ENCODE results near the gene HNRNPUL2.

Gene HNRNPUL2
- long read RNA-seq, partial matches to known transcripts: 0 of 2 reads
- long read RNA-seq, other reads (novel, unspliced or antisense): 2 of 2 reads

DNA sequence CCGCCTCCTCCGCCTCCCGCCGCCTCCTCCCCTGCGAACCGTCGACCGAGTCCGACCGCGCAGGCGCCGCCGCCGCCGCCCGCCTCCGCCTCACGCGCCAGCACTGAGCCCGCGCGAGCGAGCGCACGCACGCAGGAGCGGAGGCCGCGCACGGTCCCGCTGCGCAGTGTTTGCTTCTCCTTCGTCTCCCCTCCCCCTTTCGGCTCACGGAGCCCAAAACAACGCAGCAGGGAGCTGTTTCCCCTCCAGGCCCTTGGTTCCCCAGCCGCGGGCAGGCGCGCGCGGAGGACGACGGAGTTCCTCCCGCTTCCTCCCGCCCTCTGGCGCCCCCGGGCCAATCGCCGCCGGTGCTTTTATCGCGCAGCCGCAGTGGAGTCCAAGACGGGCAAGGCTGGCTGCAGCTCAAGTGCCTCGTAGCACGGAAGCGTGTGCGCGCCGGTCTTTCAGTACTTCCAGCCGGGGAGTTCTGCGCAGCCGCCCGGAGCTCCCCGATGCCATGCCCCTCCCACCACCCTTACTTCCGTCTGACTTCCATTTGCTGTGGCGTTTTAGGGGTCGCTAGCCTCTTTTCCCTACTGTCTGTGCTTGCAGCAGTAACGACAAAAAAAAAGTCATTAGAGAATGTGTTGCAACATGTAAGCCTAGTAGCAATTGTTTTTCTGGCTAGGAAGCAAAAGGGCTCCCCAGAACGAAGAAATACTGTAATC lies at the start of gene HNRNPUL2:
HNRNPUL2 (minus strand) TSS at position 293 of the 707 bp plus-strand sequence. CDS start 301 bp downstream, outside the sequence.
- peak; percentile 99 for DNase-seq (ENCODE audit: low read depth in 1 of 2, low spot score in 1 of 2)
- Histone ChIP-seq H3K27ac (replicated peaks) (peak within 1 kb of the TSS; percentile 89), H3K4me3 (replicated peaks; ENCODE audit: insufficient read depth, low read length) (peak within 1 kb of the TSS; percentile 93), H3K27me3 (ENCODE audit: insufficient read depth, poor library complexity, severe bottlenecking) (no peaks in the 10 kb centered on the region)
- TF ChIP-seq GABPA (IDR thresholded peaks at IDR 0.05; ENCODE audit: low read depth) (0 out of 2 replicates have a peak, but pooled peaks have one; percentile 33), POLR2AphosphoS5 (IDR thresholded peaks at IDR 0.05; ENCODE audit: low read depth) (peak; percentile 93), SPI1 (IDR thresholded peaks at IDR 0.05; ENCODE audit: borderline replicate concordance, low read depth) (peak; percentile 80; the same call in 1 of the 2 replicates)
- TF ChIP-seq, protein P1, sequence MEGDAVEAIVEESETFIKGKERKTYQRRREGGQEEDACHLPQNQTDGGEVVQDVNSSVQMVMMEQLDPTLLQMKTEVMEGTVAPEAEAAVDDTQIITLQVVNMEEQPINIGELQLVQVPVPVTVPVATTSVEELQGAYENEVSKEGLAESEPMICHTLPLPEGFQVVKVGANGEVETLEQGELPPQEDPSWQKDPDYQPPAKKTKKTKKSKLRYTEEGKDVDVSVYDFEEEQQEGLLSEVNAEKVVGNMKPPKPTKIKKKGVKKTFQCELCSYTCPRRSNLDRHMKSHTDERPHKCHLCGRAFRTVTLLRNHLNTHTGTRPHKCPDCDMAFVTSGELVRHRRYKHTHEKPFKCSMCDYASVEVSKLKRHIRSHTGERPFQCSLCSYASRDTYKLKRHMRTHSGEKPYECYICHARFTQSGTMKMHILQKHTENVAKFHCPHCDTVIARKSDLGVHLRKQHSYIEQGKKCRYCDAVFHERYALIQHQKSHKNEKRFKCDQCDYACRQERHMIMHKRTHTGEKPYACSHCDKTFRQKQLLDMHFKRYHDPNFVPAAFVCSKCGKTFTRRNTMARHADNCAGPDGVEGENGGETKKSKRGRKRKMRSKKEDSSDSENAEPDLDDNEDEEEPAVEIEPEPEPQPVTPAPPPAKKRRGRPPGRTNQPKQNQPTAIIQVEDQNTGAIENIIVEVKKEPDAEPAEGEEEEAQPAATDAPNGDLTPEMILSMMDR (IDR thresholded peaks at IDR 0.05; ENCODE audit: insufficient read depth, low read length): no peak
- TF ChIP-seq, protein P2, sequence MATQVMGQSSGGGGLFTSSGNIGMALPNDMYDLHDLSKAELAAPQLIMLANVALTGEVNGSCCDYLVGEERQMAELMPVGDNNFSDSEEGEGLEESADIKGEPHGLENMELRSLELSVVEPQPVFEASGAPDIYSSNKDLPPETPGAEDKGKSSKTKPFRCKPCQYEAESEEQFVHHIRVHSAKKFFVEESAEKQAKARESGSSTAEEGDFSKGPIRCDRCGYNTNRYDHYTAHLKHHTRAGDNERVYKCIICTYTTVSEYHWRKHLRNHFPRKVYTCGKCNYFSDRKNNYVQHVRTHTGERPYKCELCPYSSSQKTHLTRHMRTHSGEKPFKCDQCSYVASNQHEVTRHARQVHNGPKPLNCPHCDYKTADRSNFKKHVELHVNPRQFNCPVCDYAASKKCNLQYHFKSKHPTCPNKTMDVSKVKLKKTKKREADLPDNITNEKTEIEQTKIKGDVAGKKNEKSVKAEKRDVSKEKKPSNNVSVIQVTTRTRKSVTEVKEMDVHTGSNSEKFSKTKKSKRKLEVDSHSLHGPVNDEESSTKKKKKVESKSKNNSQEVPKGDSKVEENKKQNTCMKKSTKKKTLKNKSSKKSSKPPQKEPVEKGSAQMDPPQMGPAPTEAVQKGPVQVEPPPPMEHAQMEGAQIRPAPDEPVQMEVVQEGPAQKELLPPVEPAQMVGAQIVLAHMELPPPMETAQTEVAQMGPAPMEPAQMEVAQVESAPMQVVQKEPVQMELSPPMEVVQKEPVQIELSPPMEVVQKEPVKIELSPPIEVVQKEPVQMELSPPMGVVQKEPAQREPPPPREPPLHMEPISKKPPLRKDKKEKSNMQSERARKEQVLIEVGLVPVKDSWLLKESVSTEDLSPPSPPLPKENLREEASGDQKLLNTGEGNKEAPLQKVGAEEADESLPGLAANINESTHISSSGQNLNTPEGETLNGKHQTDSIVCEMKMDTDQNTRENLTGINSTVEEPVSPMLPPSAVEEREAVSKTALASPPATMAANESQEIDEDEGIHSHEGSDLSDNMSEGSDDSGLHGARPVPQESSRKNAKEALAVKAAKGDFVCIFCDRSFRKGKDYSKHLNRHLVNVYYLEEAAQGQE (IDR thresholded peaks at IDR 0.05; ENCODE audit: insufficient replicate concordance, low read depth): peak; percentile 41

DNA sequence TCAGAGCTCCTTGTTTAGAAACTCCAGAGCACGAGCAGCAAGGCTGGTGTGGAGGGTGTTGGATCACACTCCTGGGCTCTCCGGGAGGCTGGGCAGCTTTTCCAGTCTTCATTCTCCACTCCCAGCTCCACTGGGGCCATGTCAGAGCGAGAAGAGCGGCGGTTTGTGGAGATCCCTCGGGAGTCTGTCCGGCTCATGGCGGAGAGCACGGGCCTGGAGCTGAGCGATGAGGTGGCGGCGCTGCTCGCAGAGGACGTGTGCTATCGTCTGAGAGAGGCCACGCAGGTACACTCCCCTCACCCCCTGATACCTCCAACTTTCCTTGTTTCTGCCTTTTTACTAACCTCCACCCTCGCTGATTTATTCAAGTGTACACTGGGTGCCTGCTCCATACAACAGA lies 48.4 kb upstream of the HNRNPUL2 start:
- TF ChIP-seq GABPA (IDR thresholded peaks at IDR 0.05; ENCODE audit: low read depth): no peak
- TF ChIP-seq, protein P2 (IDR thresholded peaks at IDR 0.05; ENCODE audit: insufficient replicate concordance, low read depth): no peak
- no peak for TF ChIP-seq POLR2AphosphoS5 (IDR thresholded peaks at IDR 0.05; ENCODE audit: low read depth)
- no peak for TF ChIP-seq SPI1 (IDR thresholded peaks at IDR 0.05; ENCODE audit: borderline replicate concordance, low read depth)
- peak overlapping the region; percentile 51; the same call in 1 of the 2 replicates for H3K27ac ChIP-seq (replicated peaks)
- no peak for DNase-seq (ENCODE audit: low read depth in 1 of 2, low spot score in 1 of 2)
- H3K27me3 ChIP-seq (ENCODE audit: insufficient read depth, poor library complexity, severe bottlenecking): no peaks in the 10 kb centered on the region
- no peak overlapping the region for H3K4me3 ChIP-seq (replicated peaks; ENCODE audit: insufficient read depth, low read length)

DNA sequence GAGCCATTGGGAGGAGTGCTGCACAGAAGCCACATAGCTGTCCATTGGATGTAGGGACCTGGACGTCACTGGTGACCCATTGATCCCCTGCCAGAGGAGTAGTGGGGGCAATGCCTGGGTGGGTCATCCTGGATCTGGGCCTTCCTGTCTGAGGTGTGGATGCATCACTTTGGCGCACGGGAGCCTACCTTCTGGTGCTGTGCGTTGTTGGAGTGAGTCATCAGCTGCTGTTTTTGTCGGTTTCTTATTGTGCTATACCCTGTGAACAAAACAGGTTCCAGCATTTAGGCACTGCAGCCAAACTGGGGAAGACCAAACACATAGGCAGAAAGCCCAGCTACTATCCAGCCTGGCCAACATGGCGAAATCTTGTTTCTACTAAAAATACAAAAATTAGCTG lies 47.1 kb upstream of the HNRNPUL2 start:
- Histone ChIP-seq H3K27ac (replicated peaks) (peak overlapping the region; percentile 51; the same call in 1 of the 2 replicates), H3K27me3 (ENCODE audit: insufficient read depth, poor library complexity, severe bottlenecking) (no peaks in the 10 kb centered on the region), H3K4me3 (replicated peaks; ENCODE audit: insufficient read depth, low read length) (no peak overlapping the region)
- TF ChIP-seq, protein P2 (IDR thresholded peaks at IDR 0.05; ENCODE audit: insufficient replicate concordance, low read depth): no peak
- TF ChIP-seq, protein P1 (IDR thresholded peaks at IDR 0.05; ENCODE audit: insufficient read depth, low read length): no peak
- TF ChIP-seq POLR2AphosphoS5 (IDR thresholded peaks at IDR 0.05; ENCODE audit: low read depth): no peak
- TF ChIP-seq SPI1 (IDR thresholded peaks at IDR 0.05; ENCODE audit: borderline replicate concordance, low read depth): no peak
- TF ChIP-seq GABPA (IDR thresholded peaks at IDR 0.05; ENCODE audit: low read depth): no peak
- no peak for DNase-seq (ENCODE audit: low read depth in 1 of 2, low spot score in 1 of 2)
